ENCODE data around the gene CYP21A2.

- no peak for TF ChIP-seq CTCF (IDR thresholded peaks at IDR 0.05)
- no peak for TF ChIP-seq EZH2 (IDR thresholded peaks at IDR 0.05; ENCODE audit: borderline replicate concordance, insufficient read depth, low read depth, low read length, poor library complexity, severe bottlenecking)
These were observed 8.9 kb downstream of the CYP21A2 start for GRCh38 chr6:32047084-32047478.

Measured in B cell (primary cell).